ENCODE measurements around the gene ARHGEF7. TPM values are rescaled to one million over a fixed set of nuclear protein-coding genes. Genes with fewer than 3 reads are reported as not detected.

ARHGEF7 gene
- total RNA-seq, 1 donor from 2014 or later, result 63.2 TPM

DNA sequence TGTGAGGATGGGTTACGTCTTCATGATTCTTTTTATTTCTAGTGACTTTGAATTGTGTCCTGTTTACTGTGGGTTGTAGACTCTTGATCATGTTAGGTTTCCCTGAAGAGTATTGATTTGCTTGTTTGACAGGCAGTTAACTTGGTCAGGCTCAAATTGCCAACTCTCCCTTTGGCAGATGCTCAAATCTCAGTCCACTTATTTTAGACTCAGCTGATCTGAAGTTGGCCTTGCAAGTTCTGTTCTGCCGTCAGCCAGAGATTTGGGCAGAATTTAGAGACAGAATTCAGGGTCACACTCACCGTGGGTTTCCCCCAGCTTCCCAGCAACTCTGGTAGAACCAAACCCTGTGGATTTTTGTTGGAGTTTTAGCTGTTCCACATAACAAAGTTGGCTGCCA is 133.7 kb downstream of the ARHGEF7 start:
- no peak for TF ChIP-seq CTCF (IDR thresholded peaks at IDR 0.05)
- Histone ChIP-seq H3K9me3 (no peaks in the 10 kb centered on the region), H3K27ac (no peak overlapping the region), H3K36me3 (peaks cover 65% of the 10 kb centered on the region), H3K4me1 (peaks cover 6% of the 10 kb centered on the region), H3K4me3 (no peak overlapping the region), H3K27me3 (no peaks in the 10 kb centered on the region)
- DNase-seq, result no peak
- intact Hi-C loops (cut with DNase I), result no loop called here
- ATAC-seq, result no peak

- no peak for ATAC-seq
- DNase-seq, result no peak
- Histone ChIP-seq H3K4me1 (peaks cover 6% of the 10 kb centered on the region), H3K36me3 (peaks cover 57% of the 10 kb centered on the region), H3K9me3 (no peaks in the 10 kb centered on the region), H3K4me3 (no peak overlapping the region), H3K27ac (no peak overlapping the region), H3K27me3 (no peaks in the 10 kb centered on the region)
- no peak for TF ChIP-seq CTCF (IDR thresholded peaks at IDR 0.05)
- intact Hi-C loops (cut with DNase I), result no loop called here
Measured at GRCh38 chr13:111249637-111250360, 134.7 kb downstream of the ARHGEF7 start.

GRCh38 chr13:111251646-111252445 is 136.7 kb downstream of the ARHGEF7 start:
- no peak for ATAC-seq
- DNase-seq, result no peak
- H3K36me3 ChIP-seq, result peaks cover 37% of the 10 kb centered on the region
- intact Hi-C loops (cut with DNase I), result no loop called here
- H3K27ac ChIP-seq, result no peak overlapping the region
- H3K9me3 ChIP-seq, result no peaks in the 10 kb centered on the region
- no peaks in the 10 kb centered on the region for H3K27me3 ChIP-seq
- TF ChIP-seq CTCF (IDR thresholded peaks at IDR 0.05), result no peak
- peaks cover 6% of the 10 kb centered on the region for H3K4me1 ChIP-seq
- H3K4me3 ChIP-seq, result no peak overlapping the region

GRCh38 chr13:111252446-111253364 is 137.6 kb downstream of the ARHGEF7 start:
- H3K4me3 ChIP-seq, result no peak overlapping the region
- TF ChIP-seq CTCF (IDR thresholded peaks at IDR 0.05), result no peak
- ATAC-seq (no peak), DNase-seq (no peak)
- no peaks in the 10 kb centered on the region for H3K9me3 ChIP-seq
- peaks cover 31% of the 10 kb centered on the region for H3K36me3 ChIP-seq
- no peak overlapping the region for H3K27ac ChIP-seq
- H3K4me1 ChIP-seq, result peaks cover 6% of the 10 kb centered on the region
- intact Hi-C loops (cut with DNase I), result no loop called here
- H3K27me3 ChIP-seq, result no peaks in the 10 kb centered on the region

GRCh38 chr13:111253365-111253872 is 138.3 kb downstream of the ARHGEF7 start:
- Histone ChIP-seq H3K4me3 (no peak overlapping the region), H3K4me1 (peaks cover 6% of the 10 kb centered on the region), H3K9me3 (no peaks in the 10 kb centered on the region), H3K36me3 (peaks cover 33% of the 10 kb centered on the region), H3K27me3 (no peaks in the 10 kb centered on the region), H3K27ac (no peak overlapping the region)
- DNase-seq (no peak), ATAC-seq (no peak)
- intact Hi-C loops (cut with DNase I), result no loop called here
- no peak for TF ChIP-seq CTCF (IDR thresholded peaks at IDR 0.05)
